ENCODE measurements around the gene HPN. TPM values are rescaled to one million over a fixed set of nuclear protein-coding genes. Genes with fewer than 3 reads are reported as not detected.

Gene HPN
- total and polyA plus RNA-seq, 10 donors, result 0.86 to 4.3 (median 2.2) TPM

- no peak for DNase-seq
- Histone ChIP-seq H3K4me3 (no peak overlapping the region), H3K27me3 (replicated peaks in 1 of 7) (no peaks in the 10 kb centered on the region), H3K36me3 (no peaks in the 10 kb centered on the region), H3K9me3 (no peaks in the 10 kb centered on the region), H3K4me1 (no peaks in the 10 kb centered on the region), H3K27ac (no peak overlapping the region)
- intact Hi-C loops (cut with DNase I; ENCODE audit: low total_unique reads), result no loop called here
- TF ChIP-seq POLR2A (IDR thresholded peaks at IDR 0.05) (no peak), CTCF (IDR thresholded peaks at IDR 0.05 in 8 of 11, conservative IDR thresholded peaks at IDR 0.05 in 3 of 11) (no peak), POLR2AphosphoS5 (IDR thresholded peaks at IDR 0.05) (no peak)
- 80 to 86% (median 83%) methylated on average over 4 to 6 of the region's 6 CpGs for WGBS, 5 donors
These were observed 15.1 kb downstream of the HPN start for GRCh38 chr19:35056513-35057063.

GRCh38 chr19:35058370-35058769 lies 16.8 kb downstream of the HPN start:
- Histone ChIP-seq H3K27ac (no peak overlapping the region), H3K4me1 (no peaks in the 10 kb centered on the region), H3K27me3 (replicated peaks in 1 of 7) (no peaks in the 10 kb centered on the region), H3K9me3 (no peaks in the 10 kb centered on the region), H3K4me3 (no peak overlapping the region), H3K36me3 (no peaks in the 10 kb centered on the region)
- WGBS, 5 donors, result 84 to 89% (median 85%) methylated on average over 2 of the region's 2 CpGs
- TF ChIP-seq POLR2A (IDR thresholded peaks at IDR 0.05), result no peak
- TF ChIP-seq POLR2AphosphoS5 (IDR thresholded peaks at IDR 0.05), result no peak
- TF ChIP-seq CTCF (IDR thresholded peaks at IDR 0.05 in 8 of 11, conservative IDR thresholded peaks at IDR 0.05 in 3 of 11), result no peak
- no peak for DNase-seq
- intact Hi-C loops (cut with DNase I; ENCODE audit: low total_unique reads), result no loop called here

- no peaks in the 10 kb centered on the region for H3K27me3 ChIP-seq (replicated peaks in 1 of 7)
- H3K36me3 ChIP-seq, result no peaks in the 10 kb centered on the region
- intact Hi-C loops (cut with DNase I; ENCODE audit: low total_unique reads), result no loop called here
- no peak overlapping the region for H3K27ac ChIP-seq
- no peak for TF ChIP-seq POLR2A (IDR thresholded peaks at IDR 0.05)
- TF ChIP-seq POLR2AphosphoS5 (IDR thresholded peaks at IDR 0.05), result no peak
- TF ChIP-seq CTCF (IDR thresholded peaks at IDR 0.05 in 8 of 11, conservative IDR thresholded peaks at IDR 0.05 in 3 of 11), result no peak
- no peak for DNase-seq
- H3K4me3 ChIP-seq, result no peak overlapping the region
- H3K9me3 ChIP-seq, result no peaks in the 10 kb centered on the region
- no peaks in the 10 kb centered on the region for H3K4me1 ChIP-seq
- 85 to 91% (median 89%) methylated on average over 12 to 26 of the region's 26 CpGs for WGBS, 5 donors
These were observed 17.7 kb downstream of the HPN start for GRCh38 chr19:35059006-35059798.

GRCh38 chr19:35059799-35060091 lies 18.2 kb downstream of the HPN start:
- H3K4me3 ChIP-seq, result no peak overlapping the region
- no peaks in the 10 kb centered on the region for H3K27me3 ChIP-seq (replicated peaks in 1 of 7)
- intact Hi-C loops (cut with DNase I; ENCODE audit: low total_unique reads), result no loop called here
- DNase-seq, result no peak
- H3K36me3 ChIP-seq, result no peaks in the 10 kb centered on the region
- H3K4me1 ChIP-seq, result no peaks in the 10 kb centered on the region
- H3K27ac ChIP-seq, result no peak overlapping the region
- WGBS, 5 donors, result 75 to 93% (median 87%) methylated on average over 14 to 15 of the region's 15 CpGs
- no peaks in the 10 kb centered on the region for H3K9me3 ChIP-seq
- TF ChIP-seq CTCF (IDR thresholded peaks at IDR 0.05 in 8 of 11, conservative IDR thresholded peaks at IDR 0.05 in 3 of 11) (no peak), POLR2A (IDR thresholded peaks at IDR 0.05) (no peak), POLR2AphosphoS5 (IDR thresholded peaks at IDR 0.05) (no peak)
